IMR-90 (cell line): ENCODE data around the gene GIT2. TPM values are rescaled to one million over a fixed set of nuclear protein-coding genes. Genes with fewer than 3 reads are reported as not detected.

Experiments used
- ATAC-seq: fragments of 200-7000 bp; cut with Tn5 transposase; 2 replicates; pipeline ENCODE4 v1.9.1; 2020; ENCODE audit warnings: low read depth, mild to moderate bottlenecking, moderate library complexity
- BruUV-seq: library from RNA; stranded (reverse); fragments of 400-500 nt; replicated peaks from 2 replicates; lab custom pipeline; 2021; lab: Mats Ljungman, UMichigan
- CTCF ChIA-PET: fragments of 300-600 bp; formaldehyde crosslinking; extraction: SDS; loops from one replicate; lab custom pipeline; 2021; ENCODE audit warnings: antibody characterized with exemption; lab: Yijun Ruan, JAX
- POLR2A ChIA-PET: fragments of 300-600 bp; sonication (Branson Sonifier 250); formaldehyde crosslinking; loops from one replicate; lab custom pipeline; 2022; ENCODE audit warnings: antibody characterized with exemption; ENCODE audit not compliant: unreplicated experiment; lab: Charles Lee
- DNase-seq: peaks from one replicate; pipeline ENCODE4 v3.0.0; 2013
- H2AFZ ChIP-seq: replicated peaks from 2 replicates; pipeline ENCODE3; 2013; ENCODE audit warnings: low read length, mild to moderate bottlenecking; ENCODE audit not compliant: poor library complexity
- H2AK5ac ChIP-seq: 2 replicates; pipeline ENCODE4 v1.6.1; 2013; ENCODE audit warnings: low read depth, low read length, inconsistent platforms
- H2AK9ac ChIP-seq: replicated peaks from 2 replicates; pipeline ENCODE3; 2013; ENCODE audit warnings: mild to moderate bottlenecking, low read depth, low read length, moderate library complexity; ENCODE audit not compliant: poor library complexity
- H2BK120ac ChIP-seq: 2 replicates; pipeline ENCODE4 v1.6.1; 2013; ENCODE audit warnings: low read depth, low read length, inconsistent platforms
- H2BK15ac ChIP-seq: 3 replicates; pipeline ENCODE4 v1.6.1; 2013; ENCODE audit warnings: low read depth, low read length, inconsistent platforms
- H2BK20ac ChIP-seq: 2 replicates; pipeline ENCODE4 v1.6.1; 2013; ENCODE audit warnings: low read depth, mild to moderate bottlenecking, inconsistent platforms, low read length, moderate library complexity
- H2BK5ac ChIP-seq: 2 replicates; pipeline ENCODE4 v1.6.1; 2013; ENCODE audit warnings: mild to moderate bottlenecking, low read depth, low read length, inconsistent platforms; ENCODE audit not compliant: poor library complexity, severe bottlenecking
- H3K14ac ChIP-seq: replicated peaks from 2 replicates; pipeline ENCODE4 v1.6.1; 2013; ENCODE audit warnings: low read depth, low read length, inconsistent platforms
- H3K18ac ChIP-seq: 2 replicates; pipeline ENCODE4 v1.6.1; 2013; ENCODE audit warnings: low read depth, low read length, control low read depth
- H3K23ac ChIP-seq: 2 replicates; pipeline ENCODE4 v1.6.1; 2013; ENCODE audit warnings: low read depth, low read length, inconsistent platforms
- H3K27ac ChIP-seq: 2 replicates; pipeline ENCODE4 v1.5.1; 2013; ENCODE audit warnings: mild to moderate bottlenecking, control low read depth, low read length; ENCODE audit not compliant: insufficient read depth
- H3K27me3 ChIP-seq: 2 replicates; pipeline ENCODE4 v1.6.1; 2013; ENCODE audit warnings: low read length; ENCODE audit not compliant: control insufficient read depth, insufficient read depth
- H3K36me3 ChIP-seq: 2 replicates; pipeline ENCODE4 v1.6.1; 2013; ENCODE audit warnings: low read length, mixed read lengths; ENCODE audit not compliant: control insufficient read depth, insufficient read depth
- H3K4ac ChIP-seq: 2 replicates; pipeline ENCODE4 v1.6.1; 2013; ENCODE audit warnings: low read depth, low read length, inconsistent platforms
- H3K4me1 ChIP-seq: 2 replicates; pipeline ENCODE4 v1.6.1; 2013; ENCODE audit warnings: low read length, mixed read lengths; ENCODE audit not compliant: control insufficient read depth, insufficient read depth
- H3K4me2 ChIP-seq: 2 replicates; pipeline ENCODE4 v1.6.1; 2013; ENCODE audit warnings: low read depth, mild to moderate bottlenecking, control low read depth, low read length, moderate library complexity
- H3K4me3 ChIP-seq: 2 replicates; pipeline ENCODE4 v1.5.1; 2013; ENCODE audit warnings: low read depth, mild to moderate bottlenecking, control low read depth, low read length, moderate library complexity; ENCODE audit not compliant: insufficient read depth
- H3K56ac ChIP-seq: 2 replicates; pipeline ENCODE4 v1.6.1; 2013; ENCODE audit warnings: low read length, inconsistent platforms; ENCODE audit not compliant: insufficient read depth; ENCODE audit errors: extremely low read depth
- H3K79me1 ChIP-seq, 2 experiments: 2 replicates each; pipeline ENCODE4 v1.6.1; 2013; ENCODE audit warnings: low read length in 2 of 2, inconsistent platforms in 1 of 2, low read depth in 1 of 2
- H3K9ac ChIP-seq: 2 replicates; pipeline ENCODE4 v1.6.1; 2013; ENCODE audit warnings: low read depth, low read length, control low read depth
- H3K9me1 ChIP-seq: 2 replicates; pipeline ENCODE4 v1.6.1; 2013; ENCODE audit warnings: low read length, inconsistent platforms; ENCODE audit not compliant: insufficient read depth
- H3K9me3 ChIP-seq: 2 replicates; pipeline ENCODE4 v1.6.1; 2013; ENCODE audit warnings: low read length; ENCODE audit not compliant: control insufficient read depth, insufficient read depth
- H4K20me1 ChIP-seq: 2 replicates; pipeline ENCODE4 v1.6.1; 2013; ENCODE audit warnings: low read length, inconsistent platforms; ENCODE audit not compliant: insufficient read depth
- H4K5ac ChIP-seq: 2 replicates; pipeline ENCODE4 v1.6.1; 2013; ENCODE audit warnings: mild to moderate bottlenecking, low read depth, low read length, control low read depth
- H4K8ac ChIP-seq, 2 experiments: 2 replicates each; pipeline ENCODE4 v1.6.1; 2013; ENCODE audit warnings: low read depth in 2 of 2, low read length in 2 of 2, control low read depth in 1 of 2, inconsistent platforms in 1 of 2
- H4K91ac ChIP-seq: 2 replicates; pipeline ENCODE4 v1.6.1; 2013; ENCODE audit warnings: low read depth, low read length, inconsistent platforms; ENCODE audit not compliant: insufficient read depth
- BHLHE40 ChIP-seq: fragments of 150-350 bp; IDR thresholded peaks from 2 replicates; pipeline ENCODE4 v1.6.1; 2016; ENCODE audit warnings: mild to moderate bottlenecking, low read depth, low read length
- CEBPB ChIP-seq: IDR thresholded peaks from 2 replicates; pipeline ENCODE4 v1.6.1; 2012; ENCODE audit warnings: low read depth, low read length, improper control_type of control experiment
- CHD1 ChIP-seq: IDR thresholded peaks from 2 replicates; pipeline ENCODE4 v1.6.1; 2012; ENCODE audit warnings: low read depth, low read length, improper control_type of control experiment
- CTCF ChIP-seq: conservative IDR thresholded peaks from 2 replicates; pipeline ENCODE4 v1.5.1; 2012; ENCODE audit warnings: mild to moderate bottlenecking, low read depth, low read length, improper control_type of control experiment
- FOS ChIP-seq: fragments of 150-350 bp; IDR thresholded peaks from 2 replicates; pipeline ENCODE4 v1.6.1; 2016; ENCODE audit warnings: low read depth, low read length
- MAFK ChIP-seq: IDR thresholded peaks from 2 replicates; pipeline ENCODE4 v1.6.1; 2012; ENCODE audit warnings: low read depth, low read length, improper control_type of control experiment
- MAZ ChIP-seq: IDR thresholded peaks from 2 replicates; pipeline ENCODE4 v1.6.1; 2012; ENCODE audit warnings: low read depth, mild to moderate bottlenecking, low read length, improper control_type of control experiment, moderate library complexity, borderline replicate concordance
- MXI1 ChIP-seq: IDR thresholded peaks from 2 replicates; pipeline ENCODE4 v1.6.1; 2012; ENCODE audit warnings: low read depth, mild to moderate bottlenecking, low read length, moderate library complexity, borderline replicate concordance
- NFE2L2 ChIP-seq: fragments of 150-350 bp; IDR thresholded peaks from 2 replicates; pipeline ENCODE4 v1.6.1; 2016; ENCODE audit warnings: low read depth, mild to moderate bottlenecking, low read length
- POLR2A ChIP-seq: IDR thresholded peaks from 2 replicates; pipeline ENCODE4 v1.6.1; 2012; ENCODE audit warnings: mild to moderate bottlenecking, low read depth, low read length
- RAD21 ChIP-seq: IDR thresholded peaks from 2 replicates; pipeline ENCODE4 v1.6.1; 2012; ENCODE audit warnings: low read length, improper control_type of control experiment
- RCOR1 ChIP-seq: IDR thresholded peaks from 2 replicates; pipeline ENCODE4 v1.6.1; 2012; ENCODE audit warnings: mild to moderate bottlenecking, low read length, improper control_type of control experiment; ENCODE audit not compliant: insufficient replicate concordance
- RFX5 ChIP-seq: IDR thresholded peaks from 2 replicates; pipeline ENCODE4 v1.8.0; 2012; ENCODE audit warnings: low read depth, mild to moderate bottlenecking, low read length, moderate library complexity
- SMC3 ChIP-seq: fragments of 150-350 bp; IDR thresholded peaks from 2 replicates; pipeline ENCODE4 v1.6.1; 2016; ENCODE audit warnings: low read depth, mild to moderate bottlenecking, antibody characterized with exemption, low read length, moderate library complexity
- dilution Hi-C: fragments of 300-500 bp; cut with HindIII; formaldehyde crosslinking; loops from one replicate; pipeline ENCODE4 v1.14.3; 2018; ENCODE audit warnings: low sequenced_read_pairs; ENCODE audit not compliant: unreplicated experiment
- in situ Hi-C: fragments of 300-500 bp; cut with MboI; formaldehyde crosslinking; loops from 3 replicates; pipeline ENCODE4 v1.14.3; 2019; ENCODE audit warnings: low sequenced_read_pairs, inconsistent platforms, mixed read lengths
- intact Hi-C: fragments of 100-400 bp; cut with micrococcal nuclease; formaldehyde crosslinking; loops from 2 replicates; pipeline ENCODE4 v1.10.0; 2022
- polyA plus RNA-seq, 3 experiments: library from polyadenylated mRNA; depleted of rRNA; stranded (reverse); fragments of >200 nt; gene quantifications; 2 replicates each; pipeline ENCODE4 v1.2.3, GENCODE V29; 2012; ENCODE audit warnings: low replicate concordance in 1 of 3
- total RNA-seq: library from RNA; depleted of rRNA; stranded (reverse); fragments of >200 nt; gene quantifications from 2 replicates; pipeline ENCODE4 v1.2.3, GENCODE V29; 2012
- TF ChIP-seq, protein P1 (sequence below): fragments of 150-350 bp; IDR thresholded peaks from 2 replicates; pipeline ENCODE4 v1.6.1; 2017; ENCODE audit warnings: mild to moderate bottlenecking, antibody characterized with exemption, low read length, low read depth
- TF ChIP-seq, protein P2 (sequence below): fragments of 150-350 bp; IDR thresholded peaks from 2 replicates; pipeline ENCODE4 v1.6.1; 2016; ENCODE audit warnings: low read depth, mild to moderate bottlenecking, low read length, moderate library complexity, borderline replicate concordance

The GIT2 gene
- total and polyA plus RNA-seq, 2 of the 4 experiments (the other 2 are of a cell fraction): 48.0 to 71.9 TPM

DNA sequence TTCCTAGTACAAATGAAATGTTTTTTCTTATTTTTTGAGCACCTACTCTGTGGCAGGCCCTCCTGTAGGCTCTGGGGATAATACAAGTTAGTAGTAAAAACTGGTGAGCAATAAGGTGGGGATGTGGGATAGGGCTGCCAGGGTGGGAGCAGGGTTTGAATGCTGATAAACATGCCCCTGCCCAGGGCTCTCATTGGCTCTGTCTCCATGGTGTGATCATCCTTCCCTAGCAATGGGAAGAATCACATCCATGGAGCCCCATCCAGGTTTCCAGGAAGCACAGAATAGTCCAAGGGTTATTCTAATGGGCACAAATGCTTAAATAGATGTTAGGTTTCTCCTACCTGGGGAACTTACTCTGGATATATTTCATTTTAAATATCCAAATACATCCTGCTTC, 45.5 kb downstream of the GIT2 start:
- POLR2A ChIA-PET: interaction anchor here (0.7 kb wide), 1 partner anchor 19 kb away, joined by 3 read pairs; no protein-coding TSS in a partner anchor
- Histone ChIP-seq H2BK20ac (peak overlapping the region; percentile 97), H3K18ac (peak overlapping the region; percentile 82), H4K5ac (peak overlapping the region; percentile 94), H3K23ac (peak overlapping the region; percentile 79; the same call in 1 of the 2 replicates), H3K56ac (peak overlapping the region; percentile 69), H3K27me3 (no peaks in the 10 kb centered on the region), H4K8ac (peak overlapping the region; percentile 1 to 90), H3K4me1 (peaks cover 46% of the 10 kb centered on the region), H3K79me1 (peaks cover 22 to 44% of the 10 kb centered on the region in 2 experiments), H3K9me1 (peaks cover 32% of the 10 kb centered on the region), H3K9ac (peak overlapping the region; percentile 9; the same call in 1 of the 2 replicates), H3K36me3 (peaks cover 22% of the 10 kb centered on the region), H3K4me2 (peak overlapping the region; percentile 72; the same call in 1 of the 2 replicates), H3K14ac (peak overlapping the region; percentile 90), H2AFZ (no peak overlapping the region), H4K91ac (peak overlapping the region; percentile 88), H2BK120ac (peak overlapping the region; percentile 96), H4K20me1 (peaks cover 8% of the 10 kb centered on the region; the same call in 1 of the 2 replicates), H2AK9ac (peak overlapping the region; percentile 6), H2BK15ac (peak overlapping the region; percentile 33; the same call in 2 of the 3 replicates), H3K27ac (peak overlapping the region; percentile 89), H3K9me3 (no peaks in the 10 kb centered on the region), H2AK5ac (peak overlapping the region; percentile 73), H3K4ac (peak overlapping the region; percentile 88), H3K4me3 (no peak overlapping the region), H2BK5ac (peak overlapping the region; percentile 99)
- in situ Hi-C loops: no loop called here
- BruUV-seq: no TSS peak
- intact Hi-C loops: no loop called here
- DNase-seq: no peak
- CTCF ChIA-PET: no interaction called here
- TF ChIP-seq CTCF (no peak), BHLHE40 (no peak), RCOR1 (no peak), FOS (no peak), RAD21 (no peak), POLR2A (no peak), RFX5 (no peak), CHD1 (no peak), MAZ (no peak), MXI1 (no peak), SMC3 (no peak), NFE2L2 (no peak), MAFK (no peak), CEBPB (no peak)
- TF ChIP-seq, protein P1, sequence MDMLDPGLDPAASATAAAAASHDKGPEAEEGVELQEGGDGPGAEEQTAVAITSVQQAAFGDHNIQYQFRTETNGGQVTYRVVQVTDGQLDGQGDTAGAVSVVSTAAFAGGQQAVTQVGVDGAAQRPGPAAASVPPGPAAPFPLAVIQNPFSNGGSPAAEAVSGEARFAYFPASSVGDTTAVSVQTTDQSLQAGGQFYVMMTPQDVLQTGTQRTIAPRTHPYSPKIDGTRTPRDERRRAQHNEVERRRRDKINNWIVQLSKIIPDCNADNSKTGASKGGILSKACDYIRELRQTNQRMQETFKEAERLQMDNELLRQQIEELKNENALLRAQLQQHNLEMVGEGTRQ: no peak
- TF ChIP-seq, protein P2, sequence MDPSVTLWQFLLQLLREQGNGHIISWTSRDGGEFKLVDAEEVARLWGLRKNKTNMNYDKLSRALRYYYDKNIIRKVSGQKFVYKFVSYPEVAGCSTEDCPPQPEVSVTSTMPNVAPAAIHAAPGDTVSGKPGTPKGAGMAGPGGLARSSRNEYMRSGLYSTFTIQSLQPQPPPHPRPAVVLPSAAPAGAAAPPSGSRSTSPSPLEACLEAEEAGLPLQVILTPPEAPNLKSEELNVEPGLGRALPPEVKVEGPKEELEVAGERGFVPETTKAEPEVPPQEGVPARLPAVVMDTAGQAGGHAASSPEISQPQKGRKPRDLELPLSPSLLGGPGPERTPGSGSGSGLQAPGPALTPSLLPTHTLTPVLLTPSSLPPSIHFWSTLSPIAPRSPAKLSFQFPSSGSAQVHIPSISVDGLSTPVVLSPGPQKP: no peak
- dilution Hi-C loops: no loop called here
- no peak for ATAC-seq
